MM.1S (cell line): ENCODE data around the gene CHST11.

Experiments
- CTCF ChIP-seq: fragments of 300-600 bp; sonication (generic); IDR thresholded peaks from 2 replicates; pipeline ENCODE4 v1.5.1; 2016; ENCODE audit warnings: antibody characterized with exemption, low read length, mixed read lengths
- EZH2 ChIP-seq: fragments of 300-600 bp; sonication (generic); optimal IDR thresholded peaks from 2 replicates; pipeline ENCODE3; 2017; ENCODE audit warnings: low read depth, mild to moderate bottlenecking, antibody characterized with exemption, low read length, mixed read lengths
- EZH2phosphoT487 ChIP-seq: fragments of 300-600 bp; sonication (generic); IDR thresholded peaks from 2 replicates; pipeline ENCODE4 v1.6.1; 2018; ENCODE audit warnings: antibody characterized with exemption, low read length

- TF ChIP-seq EZH2phosphoT487: no peak
- no peak for TF ChIP-seq EZH2
- TF ChIP-seq CTCF: no peak
Measured at GRCh38 chr12:104702565-104703139, 245.9 kb downstream of the CHST11 start.
